Measurements from ENCODE around the gene MED9. TPM values are rescaled to one million over a fixed set of nuclear protein-coding genes. Genes with fewer than 3 reads are reported as not detected.

Gene MED9
- total and polyA plus RNA-seq, 2 donors (not counting 1 experiment from before 2014, with no cell fraction given) = 10.5 to 11.7 TPM

DNA sequence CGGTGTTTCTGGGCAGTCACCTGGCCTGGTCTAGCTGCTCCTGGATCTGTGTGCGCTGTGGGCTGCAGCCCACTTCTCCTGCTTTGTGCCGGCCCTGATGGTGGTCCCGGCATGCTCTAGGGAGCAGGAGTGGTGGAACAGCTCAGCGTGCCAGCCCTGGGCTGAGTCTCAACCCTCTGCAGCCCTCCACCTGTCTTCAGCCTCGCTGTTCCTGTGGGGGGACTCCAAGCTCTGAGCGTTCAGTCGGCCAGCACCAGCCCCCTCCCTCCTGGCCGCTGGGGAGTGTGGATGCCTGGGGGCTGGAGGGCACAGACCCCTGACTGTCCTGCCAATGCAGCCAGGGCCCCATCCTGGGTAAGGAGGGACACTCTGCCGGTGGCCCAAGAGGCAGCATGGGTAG, 43.1 kb downstream of the MED9 start:
- no peaks in the 10 kb centered on the region for H4K20me1 ChIP-seq (ENCODE audit: control insufficient read depth, extremely low read depth, insufficient read depth, low read length)
- H2AFZ ChIP-seq (ENCODE audit: low read length) = no peak overlapping the region
- TF ChIP-seq EZH2 (IDR thresholded peaks at IDR 0.05; ENCODE audit: low read length, missing control alignments) = no peak
- TF ChIP-seq, protein P1, sequence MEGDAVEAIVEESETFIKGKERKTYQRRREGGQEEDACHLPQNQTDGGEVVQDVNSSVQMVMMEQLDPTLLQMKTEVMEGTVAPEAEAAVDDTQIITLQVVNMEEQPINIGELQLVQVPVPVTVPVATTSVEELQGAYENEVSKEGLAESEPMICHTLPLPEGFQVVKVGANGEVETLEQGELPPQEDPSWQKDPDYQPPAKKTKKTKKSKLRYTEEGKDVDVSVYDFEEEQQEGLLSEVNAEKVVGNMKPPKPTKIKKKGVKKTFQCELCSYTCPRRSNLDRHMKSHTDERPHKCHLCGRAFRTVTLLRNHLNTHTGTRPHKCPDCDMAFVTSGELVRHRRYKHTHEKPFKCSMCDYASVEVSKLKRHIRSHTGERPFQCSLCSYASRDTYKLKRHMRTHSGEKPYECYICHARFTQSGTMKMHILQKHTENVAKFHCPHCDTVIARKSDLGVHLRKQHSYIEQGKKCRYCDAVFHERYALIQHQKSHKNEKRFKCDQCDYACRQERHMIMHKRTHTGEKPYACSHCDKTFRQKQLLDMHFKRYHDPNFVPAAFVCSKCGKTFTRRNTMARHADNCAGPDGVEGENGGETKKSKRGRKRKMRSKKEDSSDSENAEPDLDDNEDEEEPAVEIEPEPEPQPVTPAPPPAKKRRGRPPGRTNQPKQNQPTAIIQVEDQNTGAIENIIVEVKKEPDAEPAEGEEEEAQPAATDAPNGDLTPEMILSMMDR (conservative IDR thresholded peaks at IDR 0.05 in 1 of 2, IDR thresholded peaks at IDR 0.05 in 1 of 2; ENCODE audit: low read depth in 1 of 2, low read length in 2 of 2) = no peak
- H3K36me3 ChIP-seq (ENCODE audit: control insufficient read depth, insufficient read depth, low read length) = no peaks in the 10 kb centered on the region
- H3K79me2 ChIP-seq (ENCODE audit: control insufficient read depth, insufficient read depth, low read length) = no peaks in the 10 kb centered on the region
- H3K9ac ChIP-seq (ENCODE audit: insufficient read depth, low read length) = no peak overlapping the region
- no peaks in the 10 kb centered on the region for H3K27me3 ChIP-seq (ENCODE audit: control insufficient read depth, insufficient read depth, low read length)
- no peak for DNase-seq (ENCODE audit: low read depth in 2 of 2)
- no peak overlapping the region for H3K4me3 ChIP-seq (replicated peaks in 1 of 4; ENCODE audit: control extremely low read depth in 1 of 4, insufficient read depth in 1 of 4, low read depth in 3 of 4, low read length in 4 of 4)
- no peaks in the 10 kb centered on the region for H3K9me3 ChIP-seq (ENCODE audit: control insufficient read depth, insufficient read depth, low read depth, low read length)
- no peaks in the 10 kb centered on the region for H3K4me1 ChIP-seq (ENCODE audit: control insufficient read depth, extremely low read depth, insufficient read depth, low read length)
- H3K4me2 ChIP-seq (ENCODE audit: extremely low read depth, insufficient read depth, low read length) = no peak overlapping the region
- no peak overlapping the region for H3K27ac ChIP-seq (ENCODE audit: insufficient read depth, low read length)

DNA sequence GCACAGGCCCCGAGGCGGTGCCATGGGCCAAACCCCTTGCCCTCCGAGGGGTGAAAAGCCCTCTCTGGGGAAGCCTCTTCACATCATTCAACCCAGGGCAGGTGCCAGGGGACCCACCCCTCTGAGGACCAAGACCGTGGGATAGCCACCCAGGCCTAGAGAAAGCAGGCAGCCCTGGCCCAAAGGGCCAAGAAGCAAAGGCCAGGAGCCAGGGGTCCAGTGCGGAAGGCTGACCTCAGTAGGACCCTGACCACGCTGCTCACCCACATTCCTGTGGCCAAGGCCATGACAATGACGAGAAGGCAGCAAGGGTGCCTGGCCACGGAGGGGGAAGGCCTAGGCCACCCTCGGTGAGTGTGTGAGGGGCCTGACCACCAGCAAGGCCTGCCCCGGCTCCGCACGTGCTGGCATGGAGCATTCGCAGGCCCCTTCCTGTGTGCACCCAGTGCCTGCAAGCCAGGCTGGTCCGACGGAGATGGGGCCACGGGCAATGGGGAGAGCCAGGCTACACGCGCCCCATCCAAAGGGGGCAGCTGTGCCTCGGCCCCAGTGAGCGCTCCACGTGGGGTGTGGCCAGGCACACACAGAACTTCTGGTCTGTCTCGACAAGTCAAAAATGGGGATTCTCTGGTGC, 43.9 kb downstream of the MED9 start:
- no peaks in the 10 kb centered on the region for H3K27me3 ChIP-seq (ENCODE audit: control insufficient read depth, insufficient read depth, low read length)
- no peak overlapping the region for H3K9ac ChIP-seq (ENCODE audit: insufficient read depth, low read length)
- H3K9me3 ChIP-seq (ENCODE audit: control insufficient read depth, insufficient read depth, low read depth, low read length) = no peaks in the 10 kb centered on the region
- no peak overlapping the region for H2AFZ ChIP-seq (ENCODE audit: low read length)
- no peak overlapping the region for H3K27ac ChIP-seq (ENCODE audit: insufficient read depth, low read length)
- H3K4me2 ChIP-seq (ENCODE audit: extremely low read depth, insufficient read depth, low read length) = no peak overlapping the region
- TF ChIP-seq EZH2 (IDR thresholded peaks at IDR 0.05; ENCODE audit: low read length, missing control alignments) = no peak
- no peaks in the 10 kb centered on the region for H3K36me3 ChIP-seq (ENCODE audit: control insufficient read depth, insufficient read depth, low read length)
- H4K20me1 ChIP-seq (ENCODE audit: control insufficient read depth, extremely low read depth, insufficient read depth, low read length) = no peaks in the 10 kb centered on the region
- DNase-seq (ENCODE audit: low read depth in 2 of 2) = no peak
- H3K79me2 ChIP-seq (ENCODE audit: control insufficient read depth, insufficient read depth, low read length) = no peaks in the 10 kb centered on the region
- H3K4me1 ChIP-seq (ENCODE audit: control insufficient read depth, extremely low read depth, insufficient read depth, low read length) = no peaks in the 10 kb centered on the region
- no peak overlapping the region for H3K4me3 ChIP-seq (replicated peaks in 1 of 4; ENCODE audit: control extremely low read depth in 1 of 4, insufficient read depth in 1 of 4, low read depth in 3 of 4, low read length in 4 of 4)

DNA sequence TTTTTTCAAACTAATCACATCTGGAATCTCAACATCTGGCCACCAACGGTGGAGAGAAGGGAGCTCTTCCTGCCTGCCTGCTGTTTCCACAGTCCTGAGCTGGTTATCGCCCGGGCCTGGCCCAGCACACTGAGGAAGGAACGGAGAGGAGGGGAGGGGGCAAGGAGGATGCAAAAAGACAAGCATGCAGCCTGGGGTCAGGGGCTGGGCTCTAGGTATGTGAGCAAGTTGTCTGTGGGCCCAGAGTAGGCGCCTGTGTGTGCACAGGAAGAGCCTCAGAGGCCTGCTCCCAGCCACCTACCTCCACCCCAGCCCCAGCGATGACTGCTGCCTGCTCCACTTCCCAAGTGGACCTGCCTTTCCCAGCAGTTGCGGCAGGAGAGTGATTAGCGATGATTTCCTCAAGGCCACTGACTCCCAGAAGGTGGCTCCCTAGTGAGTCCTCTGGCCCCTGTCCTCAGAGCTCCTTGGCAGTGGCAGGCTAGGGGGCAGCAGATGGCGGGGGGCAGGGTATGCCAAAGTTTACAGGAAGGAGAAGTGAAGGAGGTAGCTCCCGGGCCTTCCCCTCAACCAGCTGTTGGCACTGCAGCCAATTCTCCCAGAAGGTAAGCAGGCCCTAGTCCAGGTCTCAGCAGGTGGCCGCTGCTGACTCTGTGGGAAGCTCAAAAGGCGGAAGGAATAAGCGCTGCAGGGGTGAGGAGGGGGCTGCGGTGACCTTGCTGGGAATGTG, 46.4 kb downstream of the MED9 start:
- Histone ChIP-seq H3K27ac (ENCODE audit: insufficient read depth, low read length) (no peak overlapping the region), H2AFZ (ENCODE audit: low read length) (no peak overlapping the region), H3K27me3 (ENCODE audit: control insufficient read depth, insufficient read depth, low read length) (no peaks in the 10 kb centered on the region), H3K79me2 (ENCODE audit: control insufficient read depth, insufficient read depth, low read length) (no peaks in the 10 kb centered on the region), H3K36me3 (ENCODE audit: control insufficient read depth, insufficient read depth, low read length) (no peaks in the 10 kb centered on the region), H3K4me3 (replicated peaks in 1 of 4; ENCODE audit: control extremely low read depth in 1 of 4, insufficient read depth in 1 of 4, low read depth in 3 of 4, low read length in 4 of 4) (no peak overlapping the region), H3K4me2 (ENCODE audit: extremely low read depth, insufficient read depth, low read length) (no peak overlapping the region), H3K4me1 (ENCODE audit: control insufficient read depth, extremely low read depth, insufficient read depth, low read length) (no peaks in the 10 kb centered on the region), H4K20me1 (ENCODE audit: control insufficient read depth, extremely low read depth, insufficient read depth, low read length) (no peaks in the 10 kb centered on the region), H3K9ac (ENCODE audit: insufficient read depth, low read length) (no peak overlapping the region), H3K9me3 (ENCODE audit: control insufficient read depth, insufficient read depth, low read depth, low read length) (no peaks in the 10 kb centered on the region)
- TF ChIP-seq, protein P1 (conservative IDR thresholded peaks at IDR 0.05 in 1 of 2, IDR thresholded peaks at IDR 0.05 in 1 of 2; ENCODE audit: low read depth in 1 of 2, low read length in 2 of 2) = no peak
- no peak for TF ChIP-seq EZH2 (IDR thresholded peaks at IDR 0.05; ENCODE audit: low read length, missing control alignments)
- DNase-seq (ENCODE audit: low read depth in 2 of 2) = no peak

Data from fibroblast of lung (primary cell).